ENCODE data around the gene WNT11. TPM values are rescaled to one million over a fixed set of nuclear protein-coding genes. Genes with fewer than 3 reads are reported as not detected.

Gene WNT11
- total RNA-seq, 6 experiments from 2014 or later, result 2.8 to 13.1 (median 5.5) TPM

DNA sequence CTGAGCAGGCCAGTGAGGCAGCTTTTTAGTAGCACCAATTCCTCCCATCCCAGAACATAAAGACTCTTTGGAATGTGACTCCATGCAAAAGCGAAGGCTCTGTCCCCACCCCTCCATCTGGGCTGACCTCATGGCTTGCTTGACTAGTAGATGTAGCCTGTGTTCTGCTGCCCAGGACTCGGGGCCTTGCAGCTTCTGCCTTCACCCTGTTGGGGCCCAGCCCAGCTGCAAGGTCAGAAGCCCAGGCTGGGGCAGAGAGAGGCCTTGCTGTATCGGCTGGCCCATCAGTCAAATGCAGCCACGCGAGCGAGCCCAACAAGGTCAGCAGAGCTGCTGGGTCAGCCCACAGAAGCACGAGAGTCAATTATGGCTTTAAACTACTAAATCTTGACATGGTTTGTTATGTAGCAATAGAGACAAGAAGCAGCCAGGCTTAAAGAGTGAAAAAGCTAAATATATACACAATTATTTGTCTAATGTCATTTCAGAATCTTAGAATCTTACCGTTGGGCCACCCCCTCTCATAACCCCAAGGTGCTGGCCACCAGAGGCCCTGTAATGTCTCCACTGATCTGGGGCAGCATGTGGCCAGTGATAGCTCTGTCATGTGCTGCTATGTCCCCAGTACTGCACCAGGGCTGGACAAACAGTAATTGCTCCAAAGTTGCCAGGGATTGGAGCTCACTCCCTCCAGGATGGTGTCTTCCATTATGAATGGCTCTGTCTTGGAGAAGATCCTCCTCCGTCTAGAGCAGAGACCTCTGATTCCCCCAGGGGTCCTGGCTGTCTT is 10.4 kb upstream of the WNT11 start:
- intact Hi-C loops (cut with DNase I), result loop anchor here in 1 of 2 donors (5.0 kb wide), 1 partner anchor 96 kb away; no protein-coding TSS in a partner anchor
- WGBS (ENCODE audit: insufficient coverage, low coverage, low lambda C conversion rate, missing lambda C conversion rate), result 67% methylated on average over 6 of the region's 9 CpGs
- TF ChIP-seq, protein P1, sequence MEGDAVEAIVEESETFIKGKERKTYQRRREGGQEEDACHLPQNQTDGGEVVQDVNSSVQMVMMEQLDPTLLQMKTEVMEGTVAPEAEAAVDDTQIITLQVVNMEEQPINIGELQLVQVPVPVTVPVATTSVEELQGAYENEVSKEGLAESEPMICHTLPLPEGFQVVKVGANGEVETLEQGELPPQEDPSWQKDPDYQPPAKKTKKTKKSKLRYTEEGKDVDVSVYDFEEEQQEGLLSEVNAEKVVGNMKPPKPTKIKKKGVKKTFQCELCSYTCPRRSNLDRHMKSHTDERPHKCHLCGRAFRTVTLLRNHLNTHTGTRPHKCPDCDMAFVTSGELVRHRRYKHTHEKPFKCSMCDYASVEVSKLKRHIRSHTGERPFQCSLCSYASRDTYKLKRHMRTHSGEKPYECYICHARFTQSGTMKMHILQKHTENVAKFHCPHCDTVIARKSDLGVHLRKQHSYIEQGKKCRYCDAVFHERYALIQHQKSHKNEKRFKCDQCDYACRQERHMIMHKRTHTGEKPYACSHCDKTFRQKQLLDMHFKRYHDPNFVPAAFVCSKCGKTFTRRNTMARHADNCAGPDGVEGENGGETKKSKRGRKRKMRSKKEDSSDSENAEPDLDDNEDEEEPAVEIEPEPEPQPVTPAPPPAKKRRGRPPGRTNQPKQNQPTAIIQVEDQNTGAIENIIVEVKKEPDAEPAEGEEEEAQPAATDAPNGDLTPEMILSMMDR (IDR thresholded peaks at IDR 0.05), result no peak
- no peak for TF ChIP-seq POLR2A (IDR thresholded peaks at IDR 0.05)
- no peaks in the 10 kb centered on the region for H3K4me1 ChIP-seq
- no peaks in the 10 kb centered on the region for H3K27me3 ChIP-seq
- no peaks in the 10 kb centered on the region for H3K9me3 ChIP-seq
- ATAC-seq (no peak), DNase-seq (peak in 1 of 3 donors; percentile 49)
- H3K4me3 ChIP-seq, result no peak overlapping the region
- no peak overlapping the region for H3K27ac ChIP-seq
- no peaks in the 10 kb centered on the region for H3K36me3 ChIP-seq

DNA sequence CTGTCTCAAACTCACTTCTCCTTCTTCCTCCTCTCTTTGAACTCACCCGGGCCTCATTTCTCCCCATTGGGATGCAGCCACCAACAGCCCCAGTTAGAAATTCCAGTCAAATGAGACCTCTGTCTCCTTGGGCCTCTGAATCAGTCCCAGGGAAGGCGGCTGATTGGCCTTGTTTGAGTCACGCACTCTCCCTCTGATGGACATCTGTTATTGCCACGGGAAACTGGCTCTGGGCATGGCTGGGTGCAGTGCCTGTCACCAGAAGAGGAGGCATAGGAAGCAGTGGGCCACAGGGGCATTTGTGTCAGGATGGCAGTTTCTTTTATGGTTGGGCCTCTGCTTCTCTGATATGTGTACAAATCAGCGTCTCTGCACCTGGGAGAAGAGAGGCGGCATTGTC is 9.6 kb upstream of the WNT11 start:
- DNase-seq (peak in 1 of 3 donors; percentile 12), ATAC-seq (no peak)
- TF ChIP-seq, protein P1 (IDR thresholded peaks at IDR 0.05), result no peak
- TF ChIP-seq POLR2A (IDR thresholded peaks at IDR 0.05), result no peak
- no peaks in the 10 kb centered on the region for H3K9me3 ChIP-seq
- intact Hi-C loops (cut with DNase I), result loop anchor here in 1 of 2 donors (5.0 kb wide), 1 partner anchor 96 kb away; no protein-coding TSS in a partner anchor
- H3K4me3 ChIP-seq, result no peak overlapping the region
- 93% methylated on average over 3 of the region's 6 CpGs for WGBS (ENCODE audit: insufficient coverage, low coverage, low lambda C conversion rate, missing lambda C conversion rate)
- H3K27ac ChIP-seq, result no peak overlapping the region
- no peaks in the 10 kb centered on the region for H3K36me3 ChIP-seq
- no peaks in the 10 kb centered on the region for H3K4me1 ChIP-seq
- no peaks in the 10 kb centered on the region for H3K27me3 ChIP-seq

- Histone ChIP-seq H3K9me3 (no peaks in the 10 kb centered on the region), H3K4me1 (peaks cover 0 to 8% (median 0%) of the 10 kb centered on the region in 4 donors), H3K27ac (no peak overlapping the region), H3K36me3 (no peaks in the 10 kb centered on the region), H3K27me3 (no peaks in the 10 kb centered on the region), H3K4me3 (no peak overlapping the region)
- ATAC-seq (no peak), DNase-seq (peak in 1 of 3 donors; percentile 6)
- intact Hi-C loops (cut with DNase I), result loop anchor here in 1 of 2 donors (5.0 kb wide), 1 partner anchor 97 kb away; no protein-coding TSS in a partner anchor
- WGBS (ENCODE audit: insufficient coverage, low coverage, low lambda C conversion rate, missing lambda C conversion rate), result 67% methylated on average over 3 of the region's 7 CpGs
- TF ChIP-seq POLR2A (IDR thresholded peaks at IDR 0.05), result no peak
- TF ChIP-seq, protein P1 (IDR thresholded peaks at IDR 0.05), result no peak
These were observed 8.8 kb upstream of the WNT11 start for GRCh38 chr11:76214968-76215548.

DNA sequence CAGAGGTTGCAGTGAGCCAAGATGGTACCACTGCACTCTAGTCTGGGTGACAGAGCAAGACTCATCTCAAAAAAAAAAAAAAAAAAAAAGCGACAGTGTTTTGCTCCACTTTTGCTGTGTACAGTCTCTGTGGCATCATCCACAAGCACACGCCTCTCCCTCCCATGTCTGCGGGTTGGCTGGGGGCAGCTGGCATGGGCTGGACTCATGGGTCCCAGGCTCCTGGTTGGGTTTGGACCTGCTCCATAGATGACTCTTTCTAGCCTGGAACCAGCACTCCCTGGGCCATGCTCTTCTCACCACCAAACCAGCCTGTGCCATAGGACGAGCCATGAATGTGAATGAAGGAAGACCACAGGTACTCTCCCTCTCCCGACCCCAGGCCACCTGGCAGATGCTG is 7.9 kb upstream of the WNT11 start:
- no peak overlapping the region for H3K27ac ChIP-seq
- H3K4me1 ChIP-seq, result peaks cover 0 to 14% (median 0%) of the 10 kb centered on the region in 4 donors
- H3K27me3 ChIP-seq, result no peaks in the 10 kb centered on the region
- H3K36me3 ChIP-seq, result no peaks in the 10 kb centered on the region
- DNase-seq (peak in 1 of 3 donors; percentile 15), ATAC-seq (no peak)
- no peak for TF ChIP-seq POLR2A (IDR thresholded peaks at IDR 0.05)
- TF ChIP-seq, protein P1 (IDR thresholded peaks at IDR 0.05), result no peak
- intact Hi-C loops (cut with DNase I), result no loop called here
- WGBS (ENCODE audit: insufficient coverage, low coverage, low lambda C conversion rate, missing lambda C conversion rate), result 83% methylated on average over 2 of the region's 5 CpGs
- no peak overlapping the region for H3K4me3 ChIP-seq
- no peaks in the 10 kb centered on the region for H3K9me3 ChIP-seq
